DMS 273 (cell line): ENCODE data around the gene ASAH2.

Experiments used
- DNase-seq: peaks from one replicate; lab custom pipeline; 2025; ENCODE audit not compliant: unreplicated experiment; lab: John Stamatoyannopoulos, UW

ASAH2 gene

GRCh38 chr10:50210876-50211275 is 40.4 kb downstream of the ASAH2 start:
- DNase-seq = peak; percentile 24
